GM18868 (cell line): Measurements from ENCODE around the gene TM4SF1.

ENCODE experiments used
- ATAC-seq: cut with Tn5 transposase; IDR thresholded peaks from one replicate; pipeline ENCODE4 v1.9.1; 2021; ENCODE audit warnings: mild to moderate bottlenecking, moderate library complexity; ENCODE audit not compliant: unreplicated experiment

The TM4SF1 gene

GRCh38 chr3:149375501-149376196 lies 1.8 kb downstream of the TM4SF1 start:
- ATAC-seq, result no peak

GRCh38 chr3:149374793-149375500 lies 2.5 kb downstream of the TM4SF1 start:
- no peak for ATAC-seq

- ATAC-seq, result no peak
These were observed 3.1 kb downstream of the TM4SF1 start for GRCh38 chr3:149374391-149374790.

GRCh38 chr3:149373235-149374125 lies 4.0 kb downstream of the TM4SF1 start:
- ATAC-seq, result no peak

- no peak for ATAC-seq
These were observed 5.7 kb downstream of the TM4SF1 start for GRCh38 chr3:149371723-149372114.

- no peak for ATAC-seq
These were observed 6.3 kb downstream of the TM4SF1 start for GRCh38 chr3:149371001-149371722.

GRCh38 chr3:149369991-149370866 lies 7.2 kb downstream of the TM4SF1 start:
- no peak for ATAC-seq

- no peak for ATAC-seq
These were observed 8.6 kb downstream of the TM4SF1 start for GRCh38 chr3:149368674-149369497.

- no peak for ATAC-seq
These were observed 9.2 kb downstream of the TM4SF1 start for GRCh38 chr3:149368201-149368673.

- no peak for ATAC-seq
These were observed 10.3 kb downstream of the TM4SF1 start for GRCh38 chr3:149366941-149367840.

- ATAC-seq, result no peak
These were observed 11.4 kb downstream of the TM4SF1 start for GRCh38 chr3:149366031-149366430.

GRCh38 chr3:149364624-149365023 lies 12.8 kb downstream of the TM4SF1 start:
- ATAC-seq, result no peak

- no peak for ATAC-seq
These were observed 14.4 kb downstream of the TM4SF1 start for GRCh38 chr3:149363053-149363452.

GRCh38 chr3:149362366-149362765 lies 15.1 kb downstream of the TM4SF1 start:
- no peak for ATAC-seq

GRCh38 chr3:149356630-149357029 lies 20.8 kb downstream of the TM4SF1 start:
- ATAC-seq, result no peak

GRCh38 chr3:149356044-149356592 lies 21.3 kb downstream of the TM4SF1 start:
- ATAC-seq, result no peak

GRCh38 chr3:149353581-149354184 lies 23.8 kb downstream of the TM4SF1 start:
- no peak for ATAC-seq
